Left lobe of liver (tissue), 2 donors: ENCODE data around the gene RBM10. TPM values are rescaled to one million over a fixed set of nuclear protein-coding genes. Genes with fewer than 3 reads are reported as not detected.

Source experiments
- ATAC-seq: fragments of 200-7000 bp; cut with Tn5 transposase; one replicate; pipeline ENCODE4 v1.9.1; 2020; ENCODE audit warnings: mild to moderate bottlenecking, moderate library complexity
- DNase-seq: peaks from one replicate; pipeline ENCODE4 v3.0.0-alpha.2; 2020; ENCODE audit warnings: low spot score
- total RNA-seq: library from RNA; stranded (reverse); gene quantifications from one replicate; pipeline ENCODE4 v1.2.1, GENCODE V29; 2021
- donor health status: DM: no; HTN: no; CAD: no; lungs with moderate emphysema.
- donor health status: DM: no; HTN: yes; CAD: no.

Gene RBM10
- total RNA-seq, 1 donor from 2014 or later: 15.0 TPM

- DNase-seq: peak; percentile 91
Observed at GRCh38 chrX:47193475-47194193, 48.6 kb downstream of the RBM10 start, which contains the start of gene UBA1. Gene UBA1 (plus strand): TSS chrX:47193829. CDS start chrX:47198803, 4,974 bp downstream.

GRCh38 chrX:47194194-47194787 lies 49.3 kb downstream of the RBM10 start:
- ATAC-seq: no peak
- DNase-seq: no peak

More at GRCh38 chrX:47193475-47194193, 48.6 kb downstream of the RBM10 start, which contains the start of gene UBA1:
- ATAC-seq: peak; percentile 87

DNA sequence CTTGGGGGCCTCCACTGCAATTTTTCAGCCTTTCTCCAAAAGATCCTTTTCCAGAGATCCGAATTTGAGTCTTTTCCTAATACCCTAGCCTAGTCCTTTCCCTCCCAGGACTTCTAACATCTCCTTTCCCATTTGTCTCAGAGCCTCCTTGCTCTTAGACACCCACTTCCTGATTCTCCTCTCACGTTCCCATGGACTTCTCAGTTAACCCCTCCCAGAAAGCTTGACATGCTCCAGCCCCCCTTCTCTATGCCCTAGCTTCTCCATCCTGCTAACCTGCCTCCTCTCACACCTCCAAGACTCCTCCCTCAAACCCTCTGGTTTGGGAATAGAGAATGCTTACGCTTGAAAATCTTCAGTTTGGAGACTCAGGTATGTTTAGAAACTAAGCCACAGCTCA lies 51.1 kb downstream of the RBM10 start:
- no peak for DNase-seq
- ATAC-seq: no peak

DNA sequence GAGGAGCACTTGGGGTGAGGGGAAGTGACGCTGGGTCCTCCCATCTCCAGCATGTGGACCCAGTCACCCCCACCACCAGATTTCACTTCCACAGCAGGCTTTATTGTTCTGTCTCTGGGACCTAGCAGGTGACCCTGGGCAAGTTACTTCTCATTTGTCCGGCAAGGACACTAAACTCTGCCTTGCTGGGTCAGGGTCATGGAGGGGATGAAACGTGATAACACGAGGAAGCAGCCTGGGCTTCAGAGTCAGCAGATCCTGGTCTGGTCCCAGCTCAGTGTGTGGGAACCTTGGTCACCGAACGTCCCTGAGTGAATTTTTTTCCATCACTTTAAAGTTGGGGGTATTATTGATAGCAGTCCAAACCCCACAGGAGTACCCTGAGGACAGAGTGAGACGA lies 52.5 kb downstream of the RBM10 start:
- DNase-seq (no peak), ATAC-seq (no peak)

- ATAC-seq (no peak), DNase-seq (no peak)
Observed at GRCh38 chrX:47198026-47198686, 53.1 kb downstream of the RBM10 start.

DNA sequence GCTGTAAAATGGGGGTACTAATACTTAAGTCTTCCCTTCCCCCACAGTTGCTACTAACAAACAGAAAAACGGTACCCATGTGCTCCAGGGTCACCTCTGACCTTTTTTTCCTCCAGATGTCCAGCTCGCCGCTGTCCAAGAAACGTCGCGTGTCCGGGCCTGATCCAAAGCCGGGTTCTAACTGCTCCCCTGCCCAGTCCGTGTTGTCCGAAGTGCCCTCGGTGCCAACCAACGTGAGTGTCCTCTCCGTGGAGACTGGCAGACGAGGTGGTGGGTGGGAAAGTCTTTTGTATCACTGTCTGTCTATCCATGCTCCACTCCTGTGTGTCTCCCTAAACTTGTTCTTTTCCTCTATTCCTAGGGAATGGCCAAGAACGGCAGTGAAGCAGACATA lies 53.7 kb downstream of the RBM10 start:
- DNase-seq (no peak), ATAC-seq (no peak)

DNA sequence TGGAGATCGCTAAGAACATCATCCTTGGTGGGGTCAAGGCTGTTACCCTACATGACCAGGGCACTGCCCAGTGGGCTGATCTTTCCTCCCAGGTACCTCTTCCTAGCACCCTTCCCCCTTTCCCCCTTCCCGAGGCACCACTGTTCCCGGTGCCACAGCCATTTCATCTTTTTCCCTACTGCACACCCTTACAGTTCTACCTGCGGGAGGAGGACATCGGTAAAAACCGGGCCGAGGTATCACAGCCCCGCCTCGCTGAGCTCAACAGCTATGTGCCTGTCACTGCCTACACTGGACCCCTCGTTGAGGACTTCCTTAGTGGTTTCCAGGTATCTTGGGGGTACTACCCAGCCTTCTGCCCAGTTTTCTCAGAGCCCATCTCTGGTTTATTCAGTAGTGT lies 54.3 kb downstream of the RBM10 start:
- DNase-seq (no peak), ATAC-seq (no peak)

DNA sequence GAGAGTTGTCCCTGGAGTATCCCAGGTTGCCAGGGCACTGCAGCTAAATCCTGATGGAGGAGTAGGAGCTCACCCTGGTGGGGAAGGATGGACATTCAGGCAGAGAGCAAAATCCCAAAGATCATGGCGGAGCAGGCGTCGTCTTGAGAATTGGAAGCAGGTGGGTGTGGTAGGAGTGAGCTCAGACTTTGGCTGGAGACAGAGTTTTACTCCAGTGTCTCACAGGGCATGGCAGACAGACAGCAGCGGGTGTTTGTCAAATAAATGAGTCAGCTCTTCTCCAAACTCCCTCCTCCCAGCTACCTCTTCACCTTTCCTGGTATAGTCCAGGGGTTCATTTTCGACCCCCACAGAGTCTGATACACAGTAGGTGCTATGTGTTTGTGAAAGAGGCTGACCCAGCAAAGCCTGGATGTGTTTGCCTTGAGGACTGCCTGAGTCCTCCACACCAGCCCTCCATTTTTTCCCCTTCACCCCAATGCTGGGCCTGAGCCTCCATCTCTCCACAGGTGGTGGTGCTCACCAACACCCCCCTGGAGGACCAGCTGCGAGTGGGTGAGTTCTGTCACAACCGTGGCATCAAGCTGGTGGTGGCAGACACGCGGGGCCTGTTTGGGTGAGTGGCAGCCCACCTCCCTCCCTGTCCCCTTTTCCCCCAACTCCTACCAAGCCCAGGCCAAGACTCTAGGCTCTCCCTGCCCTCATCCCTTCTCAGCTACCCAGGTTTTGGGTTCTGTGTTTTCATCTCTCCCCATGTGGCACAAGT lies 55.5 kb downstream of the RBM10 start:
- DNase-seq (no peak), ATAC-seq (peak; percentile 70)

DNA sequence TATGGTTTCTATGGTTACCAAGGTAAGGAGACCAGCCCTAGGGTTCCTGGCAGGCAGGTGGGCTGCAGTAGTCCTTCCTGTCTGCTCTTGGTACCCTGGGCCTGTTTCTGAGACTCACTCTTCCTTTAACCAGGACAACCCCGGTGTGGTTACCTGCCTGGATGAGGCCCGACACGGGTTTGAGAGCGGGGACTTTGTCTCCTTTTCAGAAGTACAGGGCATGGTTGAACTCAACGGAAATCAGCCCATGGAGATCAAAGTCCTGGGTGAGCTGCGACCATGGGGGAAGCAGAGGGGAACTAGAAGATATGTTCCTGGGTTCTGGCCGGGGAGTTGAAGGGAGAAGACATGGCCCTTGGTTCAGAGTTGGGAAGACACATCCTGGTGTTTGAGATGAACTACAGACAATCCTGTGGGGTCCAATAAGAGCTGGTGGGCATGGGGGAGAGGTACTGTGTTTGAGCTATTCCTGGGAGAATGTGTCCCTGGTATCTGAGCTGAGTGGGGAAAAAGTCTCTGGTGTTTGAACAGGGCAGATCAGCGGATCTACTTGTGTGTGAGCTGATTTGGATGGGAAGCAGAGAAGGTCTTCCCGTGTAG lies 56.4 kb downstream of the RBM10 start:
- no peak for ATAC-seq
- DNase-seq: no peak

GRCh38 chrX:47202316-47202715 lies 57.3 kb downstream of the RBM10 start:
- DNase-seq: no peak
- no peak for ATAC-seq

GRCh38 chrX:47202877-47203276 lies 57.9 kb downstream of the RBM10 start:
- DNase-seq: no peak
- no peak for ATAC-seq

DNA sequence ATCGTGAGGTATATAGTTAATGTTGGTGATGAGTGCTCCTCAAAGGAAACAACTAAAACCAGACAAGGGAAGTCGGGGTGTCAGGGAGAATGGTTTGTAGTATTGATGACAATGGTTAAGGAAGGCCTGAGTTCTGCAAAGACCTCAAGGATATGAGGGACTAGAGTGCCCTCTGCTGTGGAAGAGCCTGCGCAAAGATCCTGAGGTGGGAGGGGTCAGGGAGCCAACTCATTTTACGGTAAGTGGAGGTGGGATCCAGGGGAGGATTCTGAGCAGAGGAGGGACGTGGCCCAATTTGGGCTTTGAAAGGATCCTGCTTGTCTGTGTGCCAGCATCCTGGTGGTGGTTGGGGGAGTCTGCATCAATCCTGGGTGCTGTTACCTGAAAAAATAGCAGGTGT lies 59.9 kb downstream of the RBM10 start:
- no peak for ATAC-seq
- DNase-seq: no peak

DNA sequence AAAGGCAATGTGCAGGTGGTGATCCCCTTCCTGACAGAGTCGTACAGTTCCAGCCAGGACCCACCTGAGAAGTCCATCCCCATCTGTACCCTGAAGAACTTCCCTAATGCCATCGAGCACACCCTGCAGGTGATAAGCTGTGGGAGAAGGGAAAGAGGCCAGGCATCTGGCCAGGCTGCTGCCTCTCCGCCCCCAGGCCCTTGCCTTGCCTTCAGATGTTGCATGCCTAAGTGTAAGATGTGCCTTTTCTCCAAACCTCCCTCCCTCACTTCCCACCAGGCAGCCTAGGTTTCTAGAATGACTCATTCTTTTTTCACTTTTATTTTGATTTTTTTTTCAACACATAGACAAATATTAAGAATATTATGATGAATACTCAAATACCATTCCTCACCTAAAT lies 61.3 kb downstream of the RBM10 start:
- no peak for DNase-seq
- ATAC-seq: no peak

GRCh38 chrX:47208108-47208507 lies 63.1 kb downstream of the RBM10 start:
- ATAC-seq: no peak

GRCh38 chrX:47209508-47210238 lies 64.7 kb downstream of the RBM10 start:
- DNase-seq (no peak), ATAC-seq (no peak)

More at GRCh38 chrX:47208108-47208507, 63.1 kb downstream of the RBM10 start:
- DNase-seq: no peak

DNA sequence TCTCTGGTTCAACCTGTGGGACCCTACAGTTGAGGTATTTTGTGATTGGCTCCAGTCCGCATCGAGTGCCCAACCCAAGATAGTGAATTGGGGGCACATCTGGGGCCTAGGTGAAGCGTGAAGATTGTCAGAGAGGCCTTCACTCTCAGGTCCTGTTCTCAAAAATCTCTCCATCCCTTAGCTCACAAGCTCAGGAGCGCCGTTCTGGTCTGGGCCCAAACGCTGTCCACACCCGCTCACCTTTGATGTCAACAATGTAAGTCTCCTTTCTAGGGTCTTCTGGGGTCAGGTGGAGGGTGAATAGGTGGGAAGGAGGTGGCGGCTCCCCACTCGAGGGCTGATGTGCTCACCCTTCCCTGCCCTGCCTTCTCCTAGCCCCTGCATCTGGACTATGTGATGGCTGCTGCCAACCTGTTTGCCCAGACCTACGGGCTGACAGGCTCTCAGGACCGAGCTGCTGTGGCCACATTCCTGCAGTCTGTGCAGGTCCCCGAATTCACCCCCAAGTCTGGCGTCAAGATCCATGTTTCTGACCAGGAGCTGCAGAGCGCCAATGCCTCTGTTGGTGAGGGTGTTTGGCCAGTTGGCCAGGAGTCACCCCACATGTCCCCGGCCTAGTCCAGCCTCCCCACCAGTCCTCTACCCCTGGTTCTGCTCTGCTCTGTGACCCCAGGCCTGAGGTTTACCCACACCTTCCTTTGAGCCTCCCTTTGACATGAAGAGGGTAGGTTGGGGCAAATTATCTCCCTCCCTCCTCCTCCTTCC lies 65.8 kb downstream of the RBM10 start:
- ATAC-seq (no peak), DNase-seq (no peak)

- ATAC-seq (no peak), DNase-seq (no peak)
Observed at GRCh38 chrX:47212381-47213293, 67.6 kb downstream of the RBM10 start.

GRCh38 chrX:47214435-47215077 lies 69.5 kb downstream of the RBM10 start:
- ATAC-seq (no peak), DNase-seq (no peak)
